Measurements from ENCODE around the gene ZCWPW2. TPM values are rescaled to one million over a fixed set of nuclear protein-coding genes. Genes with fewer than 3 reads are reported as not detected.

The ZCWPW2 gene
- total RNA-seq, 1 donor from 2014 or later, result not detected

- H3K4me1 Mint-ChIP-seq (ENCODE audit: low read depth), result peaks cover 44% of the 10 kb centered on the region
Observed at GRCh38 chr3:28328188-28329151, 20.1 kb upstream of the ZCWPW2 start.

GRCh38 chr3:28334552-28334951 lies 14.0 kb upstream of the ZCWPW2 start:
- H3K9me3 Mint-ChIP-seq, result no peaks in the 10 kb centered on the region
- H3K4me3 Mint-ChIP-seq, result no peak overlapping the region
- H3K27ac Mint-ChIP-seq, result no peak overlapping the region
- no peak for DNase-seq (ENCODE audit: low spot score)
- H3K36me3 Mint-ChIP-seq (ENCODE audit: low read depth), result peaks cover 33% of the 10 kb centered on the region
- peaks cover 14% of the 10 kb centered on the region for H3K4me1 Mint-ChIP-seq (ENCODE audit: low read depth)
- H3K27me3 Mint-ChIP-seq (ENCODE audit: insufficient read depth), result peaks cover 1% of the 10 kb centered on the region
- intact Hi-C loops (cut with micrococcal nuclease), result loop anchor here (5.0 kb wide), 1 partner anchor 1022 kb away; no protein-coding TSS in a partner anchor

More at GRCh38 chr3:28328188-28329151, 20.1 kb upstream of the ZCWPW2 start:
- intact Hi-C loops (cut with micrococcal nuclease), result loop anchor here (1.0 to 5.0 kb wide), 4 partner anchors 276 to 846 kb away; partner anchors contain the start of gene SLC4A7
- DNase-seq (ENCODE audit: low spot score), result no peak
- Mint-ChIP-seq H3K9me3 (no peaks in the 10 kb centered on the region), H3K4me3 (no peak overlapping the region), H3K27ac (peak overlapping the region; percentile 29), H3K27me3 (ENCODE audit: insufficient read depth) (peaks cover 1% of the 10 kb centered on the region), H3K36me3 (ENCODE audit: low read depth) (peaks cover 23% of the 10 kb centered on the region)

DNA sequence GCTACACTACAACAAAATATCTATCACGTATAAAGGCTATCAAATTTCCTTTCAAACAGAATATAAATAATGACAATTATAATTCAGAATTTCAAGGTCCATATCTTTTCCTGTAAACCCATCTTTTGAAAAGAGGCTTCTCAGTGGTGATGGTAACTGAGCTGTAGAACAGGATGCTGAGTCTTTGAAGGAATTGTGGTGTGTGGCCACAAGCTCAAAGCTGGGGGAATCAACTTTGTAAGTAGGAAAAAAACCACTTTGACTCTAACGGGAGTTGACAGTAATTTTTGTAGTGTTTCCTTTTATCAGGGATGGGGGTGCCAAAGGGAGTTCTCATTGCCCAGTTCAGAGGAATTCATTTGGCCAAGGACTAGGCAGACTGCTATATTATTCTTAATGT lies 13.3 kb upstream of the ZCWPW2 start:
- Mint-ChIP-seq H3K27ac (no peak overlapping the region), H3K36me3 (ENCODE audit: low read depth) (peaks cover 33% of the 10 kb centered on the region), H3K4me1 (ENCODE audit: low read depth) (peaks cover 19% of the 10 kb centered on the region), H3K9me3 (no peaks in the 10 kb centered on the region), H3K4me3 (no peak overlapping the region), H3K27me3 (ENCODE audit: insufficient read depth) (peaks cover 1% of the 10 kb centered on the region)
- no peak for DNase-seq (ENCODE audit: low spot score)
- intact Hi-C loops (cut with micrococcal nuclease), result no loop called here

GRCh38 chr3:28337230-28337629 lies 11.3 kb upstream of the ZCWPW2 start:
- H3K36me3 Mint-ChIP-seq (ENCODE audit: low read depth), result peaks cover 26% of the 10 kb centered on the region

GRCh38 chr3:28343144-28343543 lies 5.4 kb upstream of the ZCWPW2 start:
- Mint-ChIP-seq H3K27ac (peak overlapping the region; percentile 51), H3K4me3 (no peak overlapping the region), H3K4me1 (ENCODE audit: low read depth) (peaks cover 62% of the 10 kb centered on the region), H3K27me3 (ENCODE audit: insufficient read depth) (no peaks in the 10 kb centered on the region), H3K36me3 (ENCODE audit: low read depth) (peaks cover 9% of the 10 kb centered on the region), H3K9me3 (no peaks in the 10 kb centered on the region)
- DNase-seq (ENCODE audit: low spot score), result no peak
- intact Hi-C loops (cut with micrococcal nuclease), result loop anchor here (10.0 kb wide), 2 partner anchors 842 to 942 kb away; partner anchors contain the start of gene RBMS3

More at GRCh38 chr3:28337230-28337629, 11.3 kb upstream of the ZCWPW2 start:
- no peak for DNase-seq (ENCODE audit: low spot score)
- intact Hi-C loops (cut with micrococcal nuclease), result no loop called here
- Mint-ChIP-seq H3K4me3 (no peak overlapping the region), H3K27ac (no peak overlapping the region), H3K27me3 (ENCODE audit: insufficient read depth) (no peaks in the 10 kb centered on the region), H3K4me1 (ENCODE audit: low read depth) (peaks cover 27% of the 10 kb centered on the region), H3K9me3 (no peaks in the 10 kb centered on the region)

GRCh38 chr3:28345690-28346089 lies 2.8 kb upstream of the ZCWPW2 start:
- H3K4me1 Mint-ChIP-seq (ENCODE audit: low read depth), result peaks cover 72% of the 10 kb centered on the region
- H3K36me3 Mint-ChIP-seq (ENCODE audit: low read depth), result peaks cover 11% of the 10 kb centered on the region
- intact Hi-C loops (cut with micrococcal nuclease), result loop anchor here (5.0 to 10.0 kb wide), 4 partner anchors 713 to 2002 kb away; partner anchors contain the start of gene RBMS3
- no peak for DNase-seq (ENCODE audit: low spot score)
- no peaks in the 10 kb centered on the region for H3K27me3 Mint-ChIP-seq (ENCODE audit: insufficient read depth)
- H3K27ac Mint-ChIP-seq, result no peak overlapping the region
- no peaks in the 10 kb centered on the region for H3K9me3 Mint-ChIP-seq
- H3K4me3 Mint-ChIP-seq, result no peak overlapping the region

GRCh38 chr3:28347374-28348264 lies 902 bp upstream of the ZCWPW2 start:
- intact Hi-C loops (cut with micrococcal nuclease), result loop anchor here (1.0 to 10.0 kb wide), 7 partner anchors 21 to 2000 kb away; partner anchors contain the start of gene RBMS3
- DNase-seq (ENCODE audit: low spot score), result no peak
- peak overlapping the region; percentile 98 for H3K27ac Mint-ChIP-seq

DNA sequence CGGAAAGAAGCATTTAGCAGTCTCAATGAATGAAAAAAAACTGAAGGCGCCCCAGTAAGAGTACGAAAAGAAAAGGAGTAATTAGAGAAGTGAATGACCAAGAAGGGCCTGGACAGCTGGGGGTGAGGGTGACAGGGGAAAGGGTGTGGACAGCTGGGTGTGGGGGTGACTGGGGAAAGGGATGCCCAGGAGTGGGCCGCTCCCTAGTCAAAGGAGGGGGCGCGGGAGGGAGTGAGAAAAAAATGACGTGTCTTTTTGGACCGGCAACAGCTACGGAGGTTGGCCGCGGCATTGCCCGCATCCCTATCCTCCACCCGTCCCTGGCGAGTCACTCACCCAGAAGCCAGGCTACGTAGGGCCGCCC lies 274 bp upstream of the ZCWPW2 start:
- Mint-ChIP-seq H3K9me3 (peaks cover 10% of the 10 kb centered on the region), H3K27me3 (ENCODE audit: insufficient read depth) (no peaks in the 10 kb centered on the region), H3K27ac (peak overlapping the region; percentile 98), H3K4me1 (ENCODE audit: low read depth) (peaks cover 70% of the 10 kb centered on the region), H3K4me3 (peak overlapping the region; percentile 98), H3K36me3 (ENCODE audit: low read depth) (peaks cover 18% of the 10 kb centered on the region)
- intact Hi-C loops (cut with micrococcal nuclease), result loop anchor here (1.0 to 10.0 kb wide), 7 partner anchors 22 to 1999 kb away; partner anchors contain the start of gene RBMS3
- DNase-seq (ENCODE audit: low spot score), result no peak

More at GRCh38 chr3:28347374-28348264, 902 bp upstream of the ZCWPW2 start:
- no peaks in the 10 kb centered on the region for H3K27me3 Mint-ChIP-seq (ENCODE audit: insufficient read depth)
- H3K4me3 Mint-ChIP-seq, result peak overlapping the region; percentile 98
- peaks cover 20% of the 10 kb centered on the region for H3K36me3 Mint-ChIP-seq (ENCODE audit: low read depth)
- peaks cover 76% of the 10 kb centered on the region for H3K4me1 Mint-ChIP-seq (ENCODE audit: low read depth)
- H3K9me3 Mint-ChIP-seq, result peaks cover 10% of the 10 kb centered on the region

DNA sequence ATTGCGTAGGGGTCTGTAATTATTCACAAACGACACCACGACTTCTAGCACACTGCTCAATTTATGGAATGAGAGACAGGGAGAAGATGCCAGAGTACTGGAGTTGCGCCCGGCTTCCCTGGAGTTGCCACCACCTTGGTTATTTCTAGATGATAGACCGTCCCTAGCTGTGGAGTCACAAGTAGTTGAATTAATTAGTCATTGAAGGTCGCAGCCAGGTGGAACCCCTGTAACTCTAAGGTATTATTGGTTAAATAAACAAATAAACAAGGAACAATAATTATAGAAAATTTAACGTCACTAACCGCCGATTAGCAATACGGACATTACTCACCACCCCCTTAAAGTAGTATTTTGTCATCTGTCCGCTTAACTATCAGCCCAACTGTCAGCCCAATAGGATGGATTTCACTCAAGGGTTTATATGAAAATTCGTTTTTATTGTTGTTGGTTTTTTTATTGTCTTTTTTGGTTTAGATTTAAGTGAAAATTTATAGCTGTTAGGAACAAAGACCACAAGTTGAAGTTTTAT lies 1.0 kb downstream of the ZCWPW2 start:
- DNase-seq (ENCODE audit: low spot score), result no peak
- Mint-ChIP-seq H3K4me3 (peak overlapping the region; percentile 98), H3K36me3 (ENCODE audit: low read depth) (peaks cover 23% of the 10 kb centered on the region), H3K27me3 (ENCODE audit: insufficient read depth) (no peaks in the 10 kb centered on the region), H3K9me3 (peaks cover 18% of the 10 kb centered on the region), H3K4me1 (ENCODE audit: low read depth) (peaks cover 66% of the 10 kb centered on the region), H3K27ac (peak overlapping the region; percentile 98)
- intact Hi-C loops (cut with micrococcal nuclease), result loop anchor here (1.0 to 10.0 kb wide), 9 partner anchors 108 to 1998 kb away; partner anchors contain the start of genes CMC1, NEK10, RBMS3 and SLC4A7

DNA sequence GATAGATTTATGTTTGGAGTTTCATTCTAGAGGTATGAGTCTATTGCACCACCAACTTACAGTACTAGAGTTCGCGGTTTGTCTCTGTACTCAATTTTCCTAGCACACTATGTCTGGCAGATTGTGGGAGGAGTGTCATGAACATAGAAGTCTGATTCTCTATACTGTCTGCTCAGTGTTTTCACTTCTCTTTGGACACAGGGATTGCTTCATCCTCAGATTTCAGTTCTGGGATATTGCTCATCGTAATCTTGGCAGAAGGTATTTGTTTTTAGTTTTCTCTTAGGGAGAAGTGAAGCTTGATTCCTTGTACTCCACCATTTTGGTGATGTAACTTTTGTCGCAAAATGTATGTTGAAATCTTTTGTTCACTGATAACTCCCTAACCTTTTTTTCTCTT lies 27.9 kb downstream of the ZCWPW2 start:
- H3K4me1 Mint-ChIP-seq (ENCODE audit: low read depth), result no peaks in the 10 kb centered on the region
- intact Hi-C loops (cut with micrococcal nuclease), result no loop called here

DNA sequence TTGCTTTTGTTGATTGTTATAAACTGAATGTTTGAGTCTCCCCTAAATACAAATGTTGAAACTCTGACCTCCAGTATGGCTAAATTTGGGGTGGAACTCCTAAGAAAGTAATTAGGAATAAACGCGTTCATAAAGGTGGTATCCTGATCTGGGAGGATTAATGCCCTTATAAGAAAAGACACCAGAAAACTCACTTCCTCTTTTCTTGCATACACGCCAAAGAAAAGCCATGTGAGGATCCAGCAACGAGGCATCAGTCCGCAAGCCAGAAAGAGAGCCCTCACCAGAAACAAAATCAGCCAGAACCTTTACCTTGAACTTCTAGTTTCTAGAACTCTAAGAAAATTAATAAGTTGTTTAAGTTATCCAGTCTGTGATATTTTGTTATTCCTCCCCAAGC lies 37.5 kb downstream of the ZCWPW2 start:
- Mint-ChIP-seq H3K4me1 (ENCODE audit: low read depth) (no peaks in the 10 kb centered on the region), H3K36me3 (ENCODE audit: low read depth) (no peaks in the 10 kb centered on the region), H3K9me3 (no peaks in the 10 kb centered on the region), H3K4me3 (no peak overlapping the region), H3K27me3 (ENCODE audit: insufficient read depth) (no peaks in the 10 kb centered on the region), H3K27ac (no peak overlapping the region)
- no peak for DNase-seq (ENCODE audit: low spot score)
- intact Hi-C loops (cut with micrococcal nuclease), result no loop called here

More for the DNA sequence above, 27.9 kb downstream of the ZCWPW2 start:
- Mint-ChIP-seq H3K4me3 (no peak overlapping the region), H3K27me3 (ENCODE audit: insufficient read depth) (no peaks in the 10 kb centered on the region), H3K9me3 (peaks cover 17% of the 10 kb centered on the region), H3K27ac (no peak overlapping the region), H3K36me3 (ENCODE audit: low read depth) (no peaks in the 10 kb centered on the region)
- no peak for DNase-seq (ENCODE audit: low spot score)

GRCh38 chr3:28388978-28389377 lies 40.5 kb downstream of the ZCWPW2 start:
- intact Hi-C loops (cut with micrococcal nuclease), result no loop called here
- DNase-seq (ENCODE audit: low spot score), result no peak
- H3K4me1 Mint-ChIP-seq (ENCODE audit: low read depth), result no peaks in the 10 kb centered on the region

More at GRCh38 chr3:28388978-28389377, 40.5 kb downstream of the ZCWPW2 start:
- H3K36me3 Mint-ChIP-seq (ENCODE audit: low read depth), result no peaks in the 10 kb centered on the region
- H3K27me3 Mint-ChIP-seq (ENCODE audit: insufficient read depth), result no peaks in the 10 kb centered on the region
- no peak overlapping the region for H3K4me3 Mint-ChIP-seq
- H3K9me3 Mint-ChIP-seq, result peaks cover 13% of the 10 kb centered on the region
- no peak overlapping the region for H3K27ac Mint-ChIP-seq
